Glomerular visceral epithelial cell (primary cell): ENCODE measurements around the gene SLC2A2.

Experiments
- DNase-seq: peaks from one replicate; pipeline ENCODE4 v3.0.0-alpha.2; 2016; ENCODE audit errors: extremely low spot score

SLC2A2 gene

GRCh38 chr3:171028779-171029232 lies 2.3 kb upstream of the SLC2A2 start:
- DNase-seq: peak; percentile 86

GRCh38 chr3:171028025-171028778 lies 1.7 kb upstream of the SLC2A2 start:
- peak; percentile 87 for DNase-seq

- no peak for DNase-seq
These were observed 3.0 kb downstream of the SLC2A2 start for GRCh38 chr3:171023566-171023965.

GRCh38 chr3:171021377-171021776 lies 5.1 kb downstream of the SLC2A2 start:
- no peak for DNase-seq

GRCh38 chr3:171018156-171018935 lies 8.2 kb downstream of the SLC2A2 start:
- no peak for DNase-seq

- no peak for DNase-seq
These were observed 12.4 kb downstream of the SLC2A2 start for GRCh38 chr3:171013822-171014748.

GRCh38 chr3:171011873-171012336 lies 14.6 kb downstream of the SLC2A2 start:
- no peak for DNase-seq

- no peak for DNase-seq
These were observed 15.2 kb downstream of the SLC2A2 start for GRCh38 chr3:171011109-171011872.

GRCh38 chr3:171007316-171007715 lies 19.2 kb downstream of the SLC2A2 start:
- DNase-seq: no peak

- DNase-seq: no peak
These were observed 20.9 kb downstream of the SLC2A2 start for GRCh38 chr3:171005648-171006047.

GRCh38 chr3:171001957-171002694 lies 24.4 kb downstream of the SLC2A2 start:
- DNase-seq: peak; percentile 21

- DNase-seq: no peak
These were observed 25.1 kb downstream of the SLC2A2 start for GRCh38 chr3:171001250-171001893.

GRCh38 chr3:171000281-171000680 lies 26.2 kb downstream of the SLC2A2 start:
- no peak for DNase-seq

- peak; percentile 82 for DNase-seq
These were observed 26.7 kb downstream of the SLC2A2 start for GRCh38 chr3:170999737-171000242.

GRCh38 chr3:170997961-170998913 lies 28.3 kb downstream of the SLC2A2 start:
- peak; percentile 3 for DNase-seq

- peak; percentile 22 for DNase-seq
These were observed 33.7 kb downstream of the SLC2A2 start for GRCh38 chr3:170992854-170993253.

- DNase-seq: no peak
These were observed 34.9 kb downstream of the SLC2A2 start for GRCh38 chr3:170991664-170992063.

- no peak for DNase-seq
These were observed 37.3 kb downstream of the SLC2A2 start for GRCh38 chr3:170989100-170989648.
